HEK293 (cell line): ENCODE results near the gene UVSSA.

ENCODE experiments used
- CTCF ChIA-PET: fragments of 350-600 bp; formaldehyde crosslinking; extraction: SDS; loops from one replicate; lab custom pipeline; 2021; ENCODE audit warnings: antibody characterized with exemption; lab: Yijun Ruan, JAX
- POLR2A ChIA-PET: fragments of 300-600 bp; formaldehyde crosslinking; extraction: SDS; loops from one replicate; lab custom pipeline; 2020; ENCODE audit warnings: antibody characterized with exemption, inconsistent platforms; lab: Yijun Ruan, JAX
- H3K27ac ChIP-seq: fragments of 200-500 bp; sonication (Bioruptor generic); 2 replicates; pipeline ENCODE4 v1.5.1; 2014; ENCODE audit warnings: low read depth, low read length, control low read depth, inconsistent platforms; ENCODE audit errors: extremely low read depth
- H3K36me3 ChIP-seq, 2 experiments: fragments of 200-500 bp in 1 of 2; sonication (Bioruptor generic) in 1 of 2; 1 replicate in 1 of 2; 2 replicates in 1 of 2; pipeline ENCODE4 v1.5.1; 2014 to 2017; ENCODE audit warnings: inconsistent platforms in 2 of 2, low read length in 2 of 2; ENCODE audit not compliant: control insufficient read depth in 2 of 2, insufficient read depth in 1 of 2
- H3K4me1 ChIP-seq: fragments of 200-500 bp; sonication (Bioruptor generic); 2 replicates; pipeline ENCODE4 v1.5.1; 2014; ENCODE audit warnings: mild to moderate bottlenecking, low read length, inconsistent platforms; ENCODE audit not compliant: control insufficient read depth, insufficient read depth
- H3K4me3 ChIP-seq: 2 replicates; pipeline ENCODE4 v1.5.1; 2011; ENCODE audit warnings: low read depth, mild to moderate bottlenecking, control low read depth, low read length, moderate library complexity
- H3K9me3 ChIP-seq: fragments of 200-500 bp; sonication (Bioruptor generic); 2 replicates; pipeline ENCODE4 v1.5.1; 2014; ENCODE audit warnings: low read depth, low read length, inconsistent platforms; ENCODE audit not compliant: control insufficient read depth, insufficient read depth
- AEBP2 ChIP-seq: fragments of 450-650 bp; formaldehyde crosslinking; IDR thresholded peaks from 2 replicates; pipeline ENCODE4 v1.5.1; 2016; ENCODE audit warnings: missing biosample characterization, missing genetic modification characterization, borderline replicate concordance
- GLI4 ChIP-seq: fragments of 450-650 bp; formaldehyde crosslinking; IDR thresholded peaks from 2 replicates; pipeline ENCODE4 v1.5.1; 2016; ENCODE audit warnings: missing biosample characterization, missing genetic modification characterization
- HOXC10 ChIP-seq: sonication (generic); formaldehyde crosslinking; IDR thresholded peaks from 2 replicates; pipeline ENCODE4 v1.8.1; 2023; ENCODE audit warnings: mild to moderate bottlenecking, missing genetic modification reagents
- KLF16 ChIP-seq: fragments of 450-650 bp; formaldehyde crosslinking; IDR thresholded peaks from 2 replicates; pipeline ENCODE4 v1.5.1; 2017; ENCODE audit warnings: missing biosample characterization, missing genetic modification characterization
- PRDM4 ChIP-seq: fragments of 450-650 bp; formaldehyde crosslinking; IDR thresholded peaks from 2 replicates; pipeline ENCODE4 v1.5.1; 2017; ENCODE audit warnings: missing biosample characterization, missing genetic modification characterization
- REST ChIP-seq: fragments of 450-650 bp; formaldehyde crosslinking; IDR thresholded peaks from 2 replicates; pipeline ENCODE4 v1.5.1; 2016; ENCODE audit warnings: missing biosample characterization, missing genetic modification characterization
- SETDB1 ChIP-seq: IDR thresholded peaks from one replicate; pipeline ENCODE4 v1.6.1; 2017; ENCODE audit warnings: mild to moderate bottlenecking, low read length, moderate library complexity, mixed read lengths; ENCODE audit not compliant: insufficient read length
- SP3 ChIP-seq: fragments of 450-650 bp; formaldehyde crosslinking; IDR thresholded peaks from 2 replicates; pipeline ENCODE4 v1.5.1; 2016; ENCODE audit warnings: missing biosample characterization, missing genetic modification characterization
- YY1 ChIP-seq: fragments of 450-650 bp; formaldehyde crosslinking; IDR thresholded peaks from 2 replicates; pipeline ENCODE4 v1.5.1; 2018; ENCODE audit warnings: missing biosample characterization, missing genetic modification characterization
- ZBTB20 ChIP-seq: fragments of 450-650 bp; formaldehyde crosslinking; IDR thresholded peaks from 2 replicates; pipeline ENCODE4 v1.5.1; 2016; ENCODE audit warnings: missing biosample characterization, missing genetic modification characterization
- ZNF133 ChIP-seq: fragments of 450-650 bp; formaldehyde crosslinking; IDR thresholded peaks from 2 replicates; pipeline ENCODE4 v1.5.1; 2016; ENCODE audit warnings: missing biosample characterization, missing genetic modification characterization
- ZNF292 ChIP-seq: fragments of 450-650 bp; formaldehyde crosslinking; IDR thresholded peaks from 2 replicates; pipeline ENCODE4 v1.5.1; 2016; ENCODE audit warnings: low read depth, missing biosample characterization, missing genetic modification characterization, borderline replicate concordance
- ZNF433 ChIP-seq: fragments of 450-650 bp; formaldehyde crosslinking; IDR thresholded peaks from 2 replicates; pipeline ENCODE4 v1.5.1; 2016; ENCODE audit warnings: missing biosample characterization, missing genetic modification characterization, low read depth
- ZNF473 ChIP-seq: fragments of 450-650 bp; formaldehyde crosslinking; IDR thresholded peaks from 2 replicates; pipeline ENCODE4 v1.5.1; 2017; ENCODE audit warnings: missing biosample characterization, missing genetic modification characterization
- ZNF48 ChIP-seq: fragments of 450-650 bp; formaldehyde crosslinking; IDR thresholded peaks from 2 replicates; pipeline ENCODE4 v1.5.1; 2016; ENCODE audit warnings: missing biosample characterization, missing genetic modification characterization
- ZNF521 ChIP-seq: fragments of 450-650 bp; formaldehyde crosslinking; IDR thresholded peaks from 2 replicates; pipeline ENCODE4 v1.5.1; 2017; ENCODE audit warnings: missing biosample characterization, mild to moderate bottlenecking, missing genetic modification characterization
- ZNF548 ChIP-seq: fragments of 450-650 bp; formaldehyde crosslinking; IDR thresholded peaks from 2 replicates; pipeline ENCODE4 v1.5.1; 2016; ENCODE audit warnings: missing biosample characterization, missing genetic modification characterization
- ZNF561 ChIP-seq: fragments of 450-650 bp; IDR thresholded peaks from 2 replicates; pipeline ENCODE4 v1.5.1; 2018; ENCODE audit warnings: missing biosample characterization, missing genetic modification characterization, borderline replicate concordance
- ZNF623 ChIP-seq: fragments of 450-650 bp; formaldehyde crosslinking; IDR thresholded peaks from 2 replicates; pipeline ENCODE4 v1.5.1; 2016; ENCODE audit warnings: missing biosample characterization, missing genetic modification characterization
- ZNF629 ChIP-seq: fragments of 450-650 bp; formaldehyde crosslinking; IDR thresholded peaks from 2 replicates; pipeline ENCODE4 v1.5.1; 2017; ENCODE audit warnings: missing biosample characterization, missing genetic modification characterization
- ZNF677 ChIP-seq: fragments of 450-650 bp; IDR thresholded peaks from 2 replicates; pipeline ENCODE4 v1.5.0; 2018; ENCODE audit warnings: missing biosample characterization, mild to moderate bottlenecking, missing genetic modification characterization, moderate library complexity
- ZNF704 ChIP-seq: fragments of 450-650 bp; formaldehyde crosslinking; IDR thresholded peaks from 2 replicates; pipeline ENCODE4 v1.5.1; 2016; ENCODE audit warnings: missing biosample characterization, missing genetic modification characterization
- ZNF776 ChIP-seq: fragments of 450-650 bp; formaldehyde crosslinking; IDR thresholded peaks from 2 replicates; pipeline ENCODE4 v1.5.0; 2017; ENCODE audit warnings: missing biosample characterization, missing genetic modification characterization, borderline replicate concordance
- ZNF792 ChIP-seq: fragments of 450-650 bp; formaldehyde crosslinking; IDR thresholded peaks from 2 replicates; pipeline ENCODE4 v1.5.1; 2016; ENCODE audit warnings: missing biosample characterization, missing genetic modification characterization
- ZSCAN4 ChIP-seq: fragments of 450-650 bp; formaldehyde crosslinking; IDR thresholded peaks from 2 replicates; pipeline ENCODE4 v1.5.1; 2017; ENCODE audit warnings: missing biosample characterization, missing genetic modification characterization

The UVSSA gene

GRCh38 chr4:1383728-1384591 is 37.0 kb downstream of the UVSSA start:
- ChIA-PET CTCF (no interaction called here), POLR2A (no interaction called here)
- TF ChIP-seq ZNF48 (no peak), ZNF473 (tag by site-specific recombination) (no peak), AEBP2 (tag by site-specific recombination) (no peak), HOXC10 (CRISPR knock-in tag) (no peak), ZBTB20 (no peak), ZNF292 (tag by site-specific recombination) (no peak), SP3 (tag by site-specific recombination) (no peak), YY1 (tag by site-specific recombination) (no peak), GLI4 (tag by site-specific recombination) (no peak), ZSCAN4 (tag by site-specific recombination) (no peak), ZNF792 (tag by site-specific recombination) (no peak), ZNF704 (tag by site-specific recombination) (no peak), PRDM4 (no peak), ZNF433 (tag by site-specific recombination) (no peak)
- Histone ChIP-seq H3K4me1 (no peaks in the 10 kb centered on the region), H3K9me3 (no peaks in the 10 kb centered on the region), H3K27ac (no peak overlapping the region), H3K4me3 (no peak overlapping the region), H3K36me3 (peaks cover 0 to 30% of the 10 kb centered on the region in 2 experiments; a peak in 1 of 3 replicates)

- CTCF ChIA-PET = no interaction called here
- POLR2A ChIA-PET = no interaction called here
- Histone ChIP-seq H3K27ac (no peak overlapping the region), H3K36me3 (peaks cover 0 to 30% of the 10 kb centered on the region in 2 experiments; a peak in 1 of 3 replicates), H3K9me3 (no peaks in the 10 kb centered on the region), H3K4me3 (no peak overlapping the region), H3K4me1 (no peaks in the 10 kb centered on the region)
- TF ChIP-seq ZNF629 (no peak), ZNF521 (tag by site-specific recombination) (no peak), ZNF561 (no peak), GLI4 (tag by site-specific recombination) (no peak), ZNF623 (no peak), REST (no peak), ZNF776 (tag by site-specific recombination) (no peak), ZNF677 (tag by site-specific recombination) (no peak), KLF16 (tag by site-specific recombination) (no peak), ZNF133 (tag by site-specific recombination) (no peak), ZNF548 (tag by site-specific recombination) (no peak), SETDB1 (no peak)
Observed at GRCh38 chr4:1384675-1385372, 37.8 kb downstream of the UVSSA start.
